MM.1S (cell line): ENCODE data around the gene PRRG4.
"Not testable (repeated sequence)": the region's sequence is repeated elsewhere in the genome, so short reads cannot be mapped to it uniquely, and the experiment has no call there.

Experiments used
- DNase-seq: peaks from one replicate; pipeline ENCODE4 v3.0.0-alpha.2; 2015
- H2AFZ ChIP-seq: fragments of 300-600 bp; sonication (generic); 2 replicates; pipeline ENCODE4 v1.6.0; 2016; ENCODE audit warnings: antibody characterized with exemption, low read length
- H3F3A ChIP-seq: fragments of 300-600 bp; sonication (generic); 2 replicates; pipeline ENCODE4 v1.6.1; 2016; ENCODE audit warnings: mild to moderate bottlenecking, antibody characterized with exemption, low read length, moderate library complexity, mixed read lengths; ENCODE audit not compliant: insufficient read depth
- H3K27ac ChIP-seq: fragments of 300-600 bp; sonication (generic); 2 replicates; pipeline ENCODE4 v1.5.1; 2016; ENCODE audit warnings: mild to moderate bottlenecking, low read length
- H3K27me3 ChIP-seq: fragments of 300-600 bp; sonication (generic); replicated peaks from 2 replicates; pipeline ENCODE4 v1.6.0; 2016; ENCODE audit warnings: low read length; ENCODE audit not compliant: insufficient read depth
- H3K36me3 ChIP-seq: fragments of 300-600 bp; sonication (generic); replicated peaks from 2 replicates; pipeline ENCODE4 v1.6.1; 2016; ENCODE audit warnings: mild to moderate bottlenecking, low read length, mixed read lengths; ENCODE audit not compliant: insufficient read depth
- H3K4me1 ChIP-seq: fragments of 300-600 bp; sonication (generic); 2 replicates; pipeline ENCODE4 v1.6.1; 2016; ENCODE audit warnings: low read length, mixed read lengths
- H3K4me2 ChIP-seq: fragments of 300-600 bp; sonication (generic); 2 replicates; pipeline ENCODE4 v1.6.0; 2016; ENCODE audit warnings: low read depth, low read length
- H3K4me3 ChIP-seq: fragments of 300-600 bp; sonication (generic); 2 replicates; pipeline ENCODE4 v1.5.1; 2016; ENCODE audit warnings: low read length, mixed read lengths
- H3K79me2 ChIP-seq: fragments of 300-600 bp; sonication (generic); 2 replicates; pipeline ENCODE4 v1.6.1; 2016; ENCODE audit warnings: mixed run types, low read length, mixed read lengths
- H3K9ac ChIP-seq: fragments of 300-600 bp; sonication (generic); 2 replicates; pipeline ENCODE4 v1.6.1; 2016; ENCODE audit warnings: low read length, mixed read lengths
- H3K9me2 ChIP-seq: fragments of 300-600 bp; sonication (generic); replicated peaks from 2 replicates; pipeline ENCODE4 v1.6.1; 2016; ENCODE audit warnings: mild to moderate bottlenecking, low read length, mixed read lengths; ENCODE audit not compliant: insufficient read depth
- H3K9me3 ChIP-seq: fragments of 300-600 bp; sonication (generic); replicated peaks from 2 replicates; pipeline ENCODE4 v1.6.1; 2016; ENCODE audit warnings: mild to moderate bottlenecking, low read length, mixed read lengths; ENCODE audit not compliant: insufficient read depth
- H4K20me1 ChIP-seq: fragments of 300-600 bp; sonication (generic); 2 replicates; pipeline ENCODE4 v1.6.1; 2016; ENCODE audit warnings: mild to moderate bottlenecking, low read length, moderate library complexity, mixed read lengths; ENCODE audit not compliant: insufficient read depth
- CTCF ChIP-seq: fragments of 300-600 bp; sonication (generic); IDR thresholded peaks from 2 replicates; pipeline ENCODE4 v1.5.1; 2016; ENCODE audit warnings: antibody characterized with exemption, low read length, mixed read lengths
- EZH2 ChIP-seq: fragments of 300-600 bp; sonication (generic); optimal IDR thresholded peaks from 2 replicates; pipeline ENCODE3; 2017; ENCODE audit warnings: low read depth, mild to moderate bottlenecking, antibody characterized with exemption, low read length, mixed read lengths
- EZH2phosphoT487 ChIP-seq: fragments of 300-600 bp; sonication (generic); IDR thresholded peaks from 2 replicates; pipeline ENCODE4 v1.6.1; 2018; ENCODE audit warnings: antibody characterized with exemption, low read length

The PRRG4 gene

GRCh38 chr11:32829680-32830412, at the start of gene PRRG4:
Gene PRRG4 (plus strand): TSS chr11:32829927. CDS start chr11:32830530, 603 bp downstream.
- Histone ChIP-seq H4K20me1 (no peaks in the 10 kb centered on the region), H3K4me3 (peak within 1 kb of the TSS; percentile 93), H3K27ac (peak within 1 kb of the TSS; percentile 93), H3K36me3 (no peaks in the 10 kb centered on the region), H3K9me2 (no peaks in the 10 kb centered on the region), H3K27me3 (no peaks in the 10 kb centered on the region), H3K4me1 (peaks cover 8% of the 10 kb centered on the region; the same call in 1 of the 2 replicates), H3F3A (peaks cover 22% of the 10 kb centered on the region), H3K9me3 (no peaks in the 10 kb centered on the region), H3K4me2 (peak within 1 kb of the TSS; percentile 86), H3K9ac (peak within 1 kb of the TSS; percentile 95), H2AFZ (peak within 1 kb of the TSS; percentile 96), H3K79me2 (peaks cover 7% of the 10 kb centered on the region; the same call in 1 of the 2 replicates)
- TF ChIP-seq EZH2 = no peak
- no peak for TF ChIP-seq CTCF
- TF ChIP-seq EZH2phosphoT487 = no peak
- DNase-seq = peak; percentile 86

- H3K4me1 ChIP-seq = peaks cover 16% of the 10 kb centered on the region
- DNase-seq, H3K9me3 ChIP-seq, H3K4me3 ChIP-seq, H4K20me1 ChIP-seq, H3K4me2 ChIP-seq, H3K27ac ChIP-seq, H3K9ac ChIP-seq, H3K36me3 ChIP-seq, H3K27me3 ChIP-seq, H3K9me2 ChIP-seq, H3F3A ChIP-seq, H3K79me2 ChIP-seq, H2AFZ ChIP-seq: not testable (repeated sequence)
Measured at GRCh38 chr11:32780839-32781238, 48.9 kb upstream of the PRRG4 start.

DNA sequence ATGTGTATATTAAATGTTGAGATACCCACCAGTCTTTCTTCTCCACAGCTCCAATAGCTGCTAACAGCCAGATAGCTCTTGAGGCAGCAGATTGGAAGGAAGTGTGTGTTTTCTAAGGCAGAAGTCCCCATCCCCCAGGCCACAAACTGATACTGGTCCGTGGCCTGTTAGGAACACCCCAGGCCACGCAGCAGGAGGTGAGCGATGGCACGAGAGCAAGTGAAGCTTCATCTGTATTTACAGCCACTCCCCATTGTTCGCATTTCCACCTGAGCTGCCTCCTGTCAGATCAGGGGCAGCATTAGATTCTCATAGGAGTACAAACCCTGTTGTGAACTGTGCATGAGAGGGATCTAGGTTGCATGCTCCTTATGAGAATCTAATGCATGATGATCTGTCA, 48.0 kb upstream of the PRRG4 start:
- Histone ChIP-seq H3K4me3 (no peak overlapping the region), H3K9me2 (no peaks in the 10 kb centered on the region), H3K4me1 (peaks cover 19% of the 10 kb centered on the region), H4K20me1 (no peaks in the 10 kb centered on the region), H3K79me2 (no peaks in the 10 kb centered on the region), H2AFZ (no peak overlapping the region), H3K9ac (no peak overlapping the region), H3K27me3 (no peaks in the 10 kb centered on the region), H3K9me3 (no peaks in the 10 kb centered on the region), H3K27ac (no peak overlapping the region), H3F3A (no peaks in the 10 kb centered on the region), H3K4me2 (no peak overlapping the region), H3K36me3 (no peaks in the 10 kb centered on the region)
- TF ChIP-seq EZH2phosphoT487 (no peak), CTCF (no peak), EZH2 (no peak)
- DNase-seq = no peak

GRCh38 chr11:32785262-32785661, 44.5 kb upstream of the PRRG4 start:
- no peak overlapping the region for H3K4me3 ChIP-seq
- no peaks in the 10 kb centered on the region for H3K27me3 ChIP-seq
- H3K27ac ChIP-seq = no peak overlapping the region
- no peaks in the 10 kb centered on the region for H3F3A ChIP-seq
- no peaks in the 10 kb centered on the region for H3K9me3 ChIP-seq
- no peak for TF ChIP-seq EZH2phosphoT487
- TF ChIP-seq CTCF = no peak
- no peak for TF ChIP-seq EZH2
- H2AFZ ChIP-seq = no peak overlapping the region
- peaks cover 8% of the 10 kb centered on the region; the same call in 1 of the 2 replicates for H3K4me1 ChIP-seq
- no peaks in the 10 kb centered on the region for H4K20me1 ChIP-seq
- no peaks in the 10 kb centered on the region for H3K9me2 ChIP-seq
- no peak overlapping the region for H3K9ac ChIP-seq
- H3K79me2 ChIP-seq = no peaks in the 10 kb centered on the region
- no peaks in the 10 kb centered on the region for H3K36me3 ChIP-seq
- no peak for DNase-seq
- no peak overlapping the region; the same call in 1 of the 2 replicates for H3K4me2 ChIP-seq
